ENCODE results near the gene IRAK1.

Gene IRAK1

GRCh38 chrX:153972368-153973126 is 47.2 kb downstream of the IRAK1 start, which contains the start of gene TMEM187:
Gene TMEM187, plus strand, starts transcription at chrX:153972754. Its CDS starts 9,309 bp downstream, at chrX:153982063.
- in situ Hi-C loops (cut with MboI; ENCODE audit: low sequenced_read_pairs), result no loop called here

GRCh38 chrX:153971450-153972367 is 48.0 kb downstream of the IRAK1 start, which contains the start of gene HCFC1:
Gene HCFC1, minus strand, starts transcription at chrX:153971818. Its CDS starts 978 bp downstream, at chrX:153970840.
- in situ Hi-C loops (cut with MboI; ENCODE audit: low sequenced_read_pairs), result no loop called here

GRCh38 chrX:153971124-153971449 is 48.6 kb downstream of the IRAK1 start:
- in situ Hi-C loops (cut with MboI; ENCODE audit: low sequenced_read_pairs), result no loop called here

GRCh38 chrX:153970357-153971123 is 49.2 kb downstream of the IRAK1 start:
- in situ Hi-C loops (cut with MboI; ENCODE audit: low sequenced_read_pairs), result no loop called here

- in situ Hi-C loops (cut with MboI; ENCODE audit: low sequenced_read_pairs), result no loop called here
Measured at GRCh38 chrX:153969904-153970356, 49.8 kb downstream of the IRAK1 start.

- in situ Hi-C loops (cut with MboI; ENCODE audit: low sequenced_read_pairs), result no loop called here
Measured at GRCh38 chrX:153969125-153969903, 50.4 kb downstream of the IRAK1 start.

GRCh38 chrX:153968754-153969124 is 51.0 kb downstream of the IRAK1 start:
- in situ Hi-C loops (cut with MboI; ENCODE audit: low sequenced_read_pairs), result no loop called here

GRCh38 chrX:153968255-153968654 is 51.4 kb downstream of the IRAK1 start:
- in situ Hi-C loops (cut with MboI; ENCODE audit: low sequenced_read_pairs), result no loop called here

GRCh38 chrX:153967536-153968224 is 52.0 kb downstream of the IRAK1 start:
- in situ Hi-C loops (cut with MboI; ENCODE audit: low sequenced_read_pairs), result no loop called here

GRCh38 chrX:153966841-153967535 is 52.7 kb downstream of the IRAK1 start:
- in situ Hi-C loops (cut with MboI; ENCODE audit: low sequenced_read_pairs), result no loop called here

- in situ Hi-C loops (cut with MboI; ENCODE audit: low sequenced_read_pairs), result no loop called here
Measured at GRCh38 chrX:153966283-153966688, 53.4 kb downstream of the IRAK1 start.

- in situ Hi-C loops (cut with MboI; ENCODE audit: low sequenced_read_pairs), result no loop called here
Measured at GRCh38 chrX:153965406-153965805, 54.3 kb downstream of the IRAK1 start.

GRCh38 chrX:153964105-153964504 is 55.6 kb downstream of the IRAK1 start:
- in situ Hi-C loops (cut with MboI; ENCODE audit: low sequenced_read_pairs), result no loop called here

- in situ Hi-C loops (cut with MboI; ENCODE audit: low sequenced_read_pairs), result no loop called here
Measured at GRCh38 chrX:153963546-153963945, 56.2 kb downstream of the IRAK1 start.

- in situ Hi-C loops (cut with MboI; ENCODE audit: low sequenced_read_pairs), result no loop called here
Measured at GRCh38 chrX:153961292-153961691, 58.4 kb downstream of the IRAK1 start.

GRCh38 chrX:153960786-153961185 is 58.9 kb downstream of the IRAK1 start:
- in situ Hi-C loops (cut with MboI; ENCODE audit: low sequenced_read_pairs), result no loop called here
